ENCODE measurements around the gene ANKRD13B.

The ANKRD13B gene

DNA sequence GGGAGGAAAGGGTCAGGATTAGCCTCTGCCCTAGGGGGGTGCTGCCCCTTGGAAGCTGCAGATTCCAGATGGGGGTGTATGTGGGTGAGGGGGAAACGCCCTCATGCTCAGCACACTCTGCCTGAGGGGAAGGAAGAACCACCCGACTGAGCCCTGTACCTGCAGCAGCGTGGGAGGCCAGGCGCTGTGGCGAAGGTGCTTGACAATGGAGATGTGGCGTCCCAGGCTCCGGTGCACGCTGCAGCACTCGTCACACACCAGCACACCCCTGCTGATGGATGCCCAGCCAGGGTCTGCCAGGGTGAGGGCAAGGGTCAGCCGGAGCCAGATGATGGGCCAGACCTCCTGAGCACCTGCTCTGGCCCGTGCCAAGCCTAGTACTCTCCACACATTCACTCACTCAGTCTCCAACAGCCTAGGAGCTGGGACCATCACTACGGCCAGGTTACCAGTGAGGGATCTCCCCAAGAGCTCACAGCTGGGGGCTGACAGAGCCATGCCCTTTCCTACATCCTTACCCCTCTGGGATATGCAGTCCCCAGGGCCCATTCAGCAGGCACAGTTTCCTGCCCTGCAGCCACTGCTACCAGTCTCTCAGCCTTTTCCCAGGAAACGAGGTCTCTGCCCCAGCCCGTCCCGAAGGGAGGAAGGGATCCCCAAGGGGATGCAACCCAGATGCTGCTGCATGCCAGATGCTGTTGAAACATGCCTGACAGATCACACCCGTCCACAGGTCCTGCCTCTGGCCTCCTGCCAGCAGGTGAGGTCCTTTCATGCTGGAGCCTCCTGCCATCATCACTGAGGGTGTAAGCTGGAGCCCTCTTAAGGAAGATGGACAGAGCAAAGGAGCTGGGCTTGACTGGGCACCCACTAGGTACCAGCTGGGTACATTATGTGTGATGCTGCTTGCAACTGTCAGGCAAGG is 9.3 kb upstream of the ANKRD13B start:
- peak; percentile 69 for DNase-seq

DNA sequence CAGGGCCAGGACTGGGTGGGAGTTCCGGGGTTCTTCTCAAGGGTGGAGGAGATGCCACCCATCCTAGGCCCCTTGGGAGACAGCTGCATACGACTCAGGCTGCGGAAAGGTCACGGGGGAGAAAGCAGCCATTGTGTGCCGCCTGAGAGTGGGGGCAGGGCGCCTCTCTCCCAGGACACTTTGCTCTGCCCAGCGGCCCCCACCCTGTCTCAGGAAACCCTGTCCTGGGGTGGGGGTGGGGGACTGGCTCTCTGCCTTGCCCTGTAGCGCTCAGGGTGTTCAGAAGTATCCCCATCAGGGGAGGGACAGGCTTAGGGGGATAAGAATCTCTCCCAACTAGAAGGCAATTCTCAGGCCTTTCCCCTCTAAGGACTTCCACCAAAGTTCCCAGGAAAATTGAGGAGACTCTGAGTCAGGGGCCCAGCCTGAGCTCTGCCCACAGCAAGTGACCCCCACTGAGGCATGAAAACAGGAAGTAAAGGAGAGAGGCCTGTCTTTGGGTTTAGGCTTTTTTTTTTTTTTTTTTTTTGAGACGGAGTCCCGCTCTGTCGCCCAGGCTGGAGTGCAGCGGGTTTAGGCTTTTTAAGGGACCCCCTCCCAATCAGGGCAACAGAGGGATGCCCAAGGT is 8.4 kb upstream of the ANKRD13B start:
- DNase-seq: no peak

DNA sequence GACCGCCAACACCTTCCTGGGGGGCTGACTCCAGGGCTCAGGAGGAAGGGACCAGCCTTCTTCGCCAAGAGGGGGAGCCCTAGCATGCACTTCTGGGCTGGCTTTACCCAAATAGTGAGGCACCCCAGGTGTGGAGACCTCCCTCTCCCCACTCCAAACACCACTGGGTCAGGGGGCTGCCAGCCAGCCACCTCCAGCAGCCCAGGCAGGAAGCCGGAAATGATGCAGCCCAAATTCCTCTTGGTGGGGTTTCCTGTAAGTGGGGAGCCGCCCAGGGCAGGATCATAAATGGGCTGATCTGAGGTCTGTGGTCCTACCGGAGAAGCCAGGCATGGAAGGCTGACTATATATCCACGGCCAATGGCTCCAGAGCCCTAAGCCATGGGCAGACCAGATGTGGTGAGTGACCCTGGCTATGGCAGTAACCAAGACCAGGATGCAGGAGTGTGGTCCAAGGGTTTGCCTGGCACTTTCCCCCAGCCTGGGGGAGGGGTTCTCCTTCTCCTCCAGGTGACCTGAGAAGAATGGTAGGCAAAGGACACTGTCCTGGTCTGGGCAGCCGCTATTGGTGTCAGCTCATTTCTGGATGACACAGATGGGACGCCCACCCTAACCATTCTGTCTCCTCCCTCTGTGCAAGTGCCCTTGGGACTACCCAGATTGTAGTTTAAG is 7.7 kb upstream of the ANKRD13B start:
- no peak for DNase-seq

DNA sequence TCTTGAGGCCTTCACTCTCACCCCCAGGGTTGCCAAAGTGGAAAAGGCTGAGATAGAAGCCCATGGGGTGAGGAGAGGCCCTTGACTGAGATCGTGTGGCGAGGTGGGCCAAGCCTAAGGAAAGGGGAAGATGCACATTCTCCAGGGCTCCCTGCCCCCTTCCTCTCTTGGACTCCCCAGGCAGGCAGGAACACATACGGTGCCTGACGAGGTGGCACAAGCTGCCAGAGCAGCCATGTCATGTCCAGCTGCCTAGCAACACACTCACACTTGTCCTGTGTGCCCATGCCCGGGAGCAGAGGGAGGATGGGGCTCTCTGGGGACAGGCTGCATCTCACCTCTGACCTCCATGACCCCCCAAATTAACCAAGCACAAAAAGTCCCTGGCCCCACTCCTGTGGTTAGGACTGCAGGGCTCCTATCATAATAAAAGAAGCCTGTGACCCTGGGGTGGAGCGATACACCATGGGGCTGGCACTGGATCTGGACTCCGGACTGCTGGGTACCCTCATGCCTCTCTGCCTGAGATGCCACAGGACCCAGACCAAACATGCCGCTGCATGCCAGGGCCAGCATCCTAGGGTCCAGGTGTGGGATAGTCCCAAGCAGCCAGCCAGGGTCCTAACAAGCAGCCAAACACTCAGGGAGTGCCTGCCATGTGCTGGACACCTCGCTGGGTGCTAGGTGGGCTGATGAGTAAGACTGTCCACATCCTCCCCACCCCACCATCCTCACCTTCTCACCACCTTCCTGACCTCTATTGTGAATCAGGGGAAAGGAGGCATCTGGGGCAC is 6.1 kb upstream of the ANKRD13B start:
- no peak for DNase-seq

DNA sequence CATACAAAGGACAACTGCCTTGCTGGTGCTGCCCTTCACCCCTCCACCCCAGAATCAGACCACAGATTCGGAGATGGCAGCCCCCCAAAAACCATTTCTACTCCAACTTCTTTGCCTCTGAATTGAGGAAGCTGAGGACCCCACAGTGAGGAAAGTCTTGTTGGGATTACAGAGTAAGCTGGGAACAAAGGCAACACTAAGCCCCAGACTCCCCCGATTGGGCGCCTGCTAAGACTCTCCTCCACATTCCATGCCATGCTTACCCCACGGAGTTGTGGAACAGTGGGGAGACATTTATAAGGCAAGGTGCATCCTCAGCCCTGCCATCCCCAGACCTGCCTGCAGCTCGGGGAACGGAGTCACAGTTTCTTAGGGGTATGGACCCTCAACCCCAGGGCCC is 5.3 kb upstream of the ANKRD13B start:
- no peak for DNase-seq

DNA sequence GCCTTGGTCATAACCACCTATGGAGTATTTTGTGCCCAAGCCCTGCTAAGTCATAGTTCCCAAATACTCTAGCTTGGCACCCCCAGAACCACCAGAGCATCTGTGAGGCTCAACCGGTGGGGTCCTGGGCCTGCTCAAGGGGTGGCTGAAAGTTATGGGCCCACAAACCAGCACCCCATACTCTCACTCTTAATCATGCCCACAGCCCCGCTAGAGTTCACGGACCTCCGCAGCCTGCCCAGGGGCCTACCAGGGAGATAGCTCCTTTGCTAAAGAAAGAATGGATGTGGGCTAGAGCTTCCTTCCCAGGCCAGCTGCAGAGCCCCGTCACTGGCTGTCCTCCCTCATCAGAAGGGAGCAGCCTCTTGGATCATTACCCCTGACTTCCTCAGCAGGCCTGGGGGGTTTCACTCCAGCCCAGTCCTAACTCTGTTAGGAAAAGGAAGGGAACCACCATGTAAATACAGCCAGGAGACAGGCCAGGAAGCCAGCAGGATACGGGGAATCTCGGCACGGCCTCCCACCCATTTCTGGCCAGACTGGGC is 4.8 kb upstream of the ANKRD13B start:
- DNase-seq: no peak

DNA sequence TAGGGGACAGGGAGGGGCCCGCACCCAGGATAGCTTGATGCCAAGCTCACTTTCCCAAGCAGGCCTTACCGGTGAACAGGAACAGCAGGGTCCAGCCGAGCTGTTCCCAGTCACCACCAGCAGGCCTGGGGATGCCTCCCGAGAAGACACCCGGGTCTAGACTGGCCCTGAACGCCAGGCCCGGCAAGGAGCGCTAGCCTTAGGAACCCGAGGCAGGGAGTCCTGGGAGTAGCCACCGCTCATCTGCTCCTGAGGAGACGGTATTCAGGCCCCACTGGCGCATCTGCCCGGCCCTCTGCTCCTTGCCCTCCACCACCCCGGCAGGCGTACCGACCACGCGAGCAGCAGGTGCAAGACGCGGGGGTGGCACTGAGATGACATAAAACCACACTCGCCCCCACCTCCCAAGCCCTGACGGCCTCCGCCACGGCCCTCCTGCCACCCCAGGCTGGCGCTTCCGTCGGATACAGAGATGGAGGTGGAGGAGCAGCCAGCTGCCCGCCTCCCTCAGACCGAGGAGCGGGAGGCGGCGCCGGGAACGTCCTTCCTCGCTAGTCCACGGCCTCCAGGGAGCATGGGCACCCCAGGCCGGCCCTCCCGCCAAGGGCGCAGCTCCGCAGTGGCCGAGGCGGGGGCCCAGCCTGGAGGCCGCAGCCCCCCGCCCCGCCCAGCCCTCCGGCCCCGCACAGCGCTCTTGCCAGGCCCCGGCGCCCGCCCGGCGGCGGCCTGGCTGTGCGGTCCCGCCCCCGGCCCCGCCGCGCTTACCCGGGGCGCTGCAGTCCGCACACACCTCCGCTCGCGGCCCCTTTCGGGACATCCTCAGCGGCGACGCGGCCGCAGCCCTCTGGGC is 4.1 kb upstream of the ANKRD13B start:
- DNase-seq: no peak

DNA sequence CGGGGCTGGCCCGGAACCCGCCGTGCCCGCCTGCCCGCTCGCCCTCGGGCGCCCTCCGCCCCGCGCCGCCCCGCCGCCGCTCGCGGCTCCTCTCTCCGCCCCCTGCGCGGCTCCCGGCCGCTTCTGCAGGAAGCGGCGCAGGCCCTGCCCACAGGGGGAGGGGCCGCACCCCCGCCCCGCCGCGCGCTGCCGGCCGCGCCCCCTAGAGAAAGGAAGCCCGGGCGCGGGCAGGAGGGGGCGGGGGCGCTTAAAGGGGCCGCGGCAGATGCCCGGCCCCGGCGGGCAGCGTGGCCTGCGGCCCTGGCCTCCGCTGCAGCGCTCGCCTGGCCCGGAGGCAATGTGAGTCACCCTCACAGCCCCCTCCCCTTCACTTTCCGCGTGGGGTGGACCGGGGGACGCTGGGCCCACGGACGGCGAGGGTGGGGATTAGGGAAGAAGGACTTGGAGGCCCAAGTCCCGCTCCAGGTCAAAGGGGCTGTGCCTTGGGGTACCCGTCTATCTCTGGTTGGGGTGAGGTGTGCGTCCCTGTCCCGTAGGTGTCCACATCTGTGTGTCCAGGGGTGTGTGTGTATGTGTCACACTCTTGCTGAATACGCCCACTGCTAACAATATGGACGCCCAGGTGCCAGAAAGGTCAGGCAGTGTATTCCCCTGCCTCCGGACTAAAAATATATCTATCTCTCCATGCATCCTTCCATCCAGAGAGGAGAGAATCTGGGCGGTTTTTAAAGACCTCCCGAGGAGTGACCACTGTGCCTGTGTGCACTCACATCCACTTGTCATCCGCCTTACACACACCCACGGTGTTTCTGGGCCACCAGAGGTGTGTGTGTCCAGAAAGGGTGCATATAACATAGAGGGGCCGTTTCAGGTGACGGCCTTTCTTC is 3.2 kb upstream of the ANKRD13B start, which contains the start of gene GIT1:
Gene GIT1, minus strand, starts transcription at position 125 of the 887 bp plus-strand sequence. CDS start 270 bp downstream, outside the sequence.
- DNase-seq: peak; percentile 64

DNA sequence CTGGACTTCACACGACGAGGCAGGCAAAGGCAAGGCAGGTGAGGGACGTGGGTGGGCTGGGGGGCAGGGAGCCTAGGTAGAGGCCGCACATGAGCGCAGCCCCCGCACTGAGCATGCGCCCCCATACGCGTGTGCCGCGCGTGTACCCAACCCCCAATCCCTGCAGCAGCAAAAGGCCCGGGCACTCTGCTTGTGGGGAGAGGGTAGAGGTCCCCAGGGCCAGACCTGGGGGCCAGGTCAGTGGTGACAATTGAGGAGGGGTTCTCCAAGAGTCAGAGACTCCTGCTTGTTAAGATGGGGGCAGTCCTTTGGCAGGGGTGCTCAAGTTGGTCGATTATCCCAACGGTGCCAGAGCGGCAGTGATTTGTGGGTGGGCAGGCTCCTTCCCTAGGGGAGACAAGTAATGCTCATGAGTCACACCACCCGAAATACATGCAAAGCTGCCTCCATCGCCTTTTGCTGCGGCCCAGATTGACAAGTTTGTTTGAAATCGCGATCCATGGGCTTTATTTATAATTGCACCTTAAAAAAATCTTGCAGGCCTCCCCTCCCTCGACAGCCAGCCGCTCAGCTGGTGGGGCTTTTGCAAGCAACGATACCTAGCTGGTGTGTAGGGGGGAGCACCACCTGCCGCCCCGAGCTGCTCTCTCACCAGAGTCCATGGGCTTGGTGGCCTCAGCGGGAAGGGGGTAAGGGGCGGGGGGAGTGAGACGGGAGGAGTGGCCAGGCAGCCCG is 2.4 kb upstream of the ANKRD13B start:
- peak; percentile 51 for DNase-seq

DNA sequence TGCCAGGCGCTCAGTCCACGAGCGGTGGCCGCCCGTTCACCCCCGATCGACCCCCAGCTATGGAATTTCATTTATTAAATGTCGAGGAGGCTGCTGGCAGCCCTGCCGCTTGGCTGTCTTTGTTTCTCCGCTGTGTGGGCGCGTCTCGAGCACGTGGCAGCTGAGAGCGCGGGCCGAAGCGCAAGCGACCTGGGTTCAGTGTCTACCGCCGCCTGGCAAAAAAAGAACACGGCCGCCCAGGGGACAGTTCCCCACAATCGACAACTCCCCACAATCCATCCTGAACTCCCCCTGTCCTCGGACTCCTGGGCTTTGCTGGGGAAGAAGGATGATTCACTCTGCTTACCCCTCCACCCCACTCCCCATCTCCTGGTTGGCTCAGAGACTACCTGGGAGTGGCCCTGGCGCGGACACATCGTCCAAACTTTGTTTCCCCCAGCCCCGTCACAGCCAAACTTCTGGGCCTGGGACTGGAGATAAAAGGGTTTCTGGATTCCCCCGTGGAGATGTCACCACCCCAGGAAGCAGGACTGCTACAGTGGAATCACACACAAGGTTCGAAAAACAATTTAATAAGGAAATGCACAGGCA is 1.7 kb upstream of the ANKRD13B start:
- no peak for DNase-seq

DNA sequence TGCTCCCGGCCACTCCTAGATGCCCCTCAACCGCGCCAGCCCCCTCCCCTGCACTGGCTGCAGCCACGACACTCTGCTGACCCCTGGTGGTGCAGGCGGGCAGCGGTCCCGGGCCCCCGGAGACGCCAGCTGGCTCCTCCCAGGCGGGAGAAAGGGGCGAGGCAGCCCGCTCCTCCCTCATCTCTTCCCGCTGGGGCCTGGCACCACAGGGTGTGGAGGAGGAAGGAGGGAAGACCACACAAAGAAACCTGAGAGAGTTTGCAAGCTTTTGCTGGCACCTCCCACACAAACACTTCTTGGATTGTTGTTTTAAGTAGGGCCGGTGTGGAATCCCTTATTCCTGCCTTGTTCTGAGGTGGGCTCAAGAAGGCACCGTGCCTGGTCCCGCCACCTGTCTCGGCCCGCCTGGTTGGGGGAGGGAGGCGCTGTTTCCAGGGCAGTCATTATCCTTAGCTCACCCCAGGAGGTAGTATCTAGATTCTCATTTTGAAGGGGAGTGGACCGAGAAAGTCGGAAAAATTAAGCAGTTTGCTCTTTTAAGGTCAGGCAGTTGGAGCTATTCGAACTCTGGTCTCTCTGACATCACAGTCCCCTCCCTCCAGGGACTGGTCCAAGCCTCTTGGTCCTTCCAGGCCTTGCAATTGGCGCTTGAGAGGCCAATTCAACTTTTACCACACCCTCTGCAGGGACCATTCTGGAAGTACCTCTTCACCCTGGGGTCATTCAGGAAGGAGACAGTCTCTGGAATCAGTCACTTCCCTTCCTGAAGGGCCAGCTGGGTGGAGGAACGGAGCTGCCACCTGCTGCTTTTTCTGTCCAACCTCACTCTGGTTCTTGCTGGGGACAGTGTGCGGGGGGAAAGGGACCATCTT is 959 bp upstream of the ANKRD13B start:
- peak; percentile 91 for DNase-seq

DNA sequence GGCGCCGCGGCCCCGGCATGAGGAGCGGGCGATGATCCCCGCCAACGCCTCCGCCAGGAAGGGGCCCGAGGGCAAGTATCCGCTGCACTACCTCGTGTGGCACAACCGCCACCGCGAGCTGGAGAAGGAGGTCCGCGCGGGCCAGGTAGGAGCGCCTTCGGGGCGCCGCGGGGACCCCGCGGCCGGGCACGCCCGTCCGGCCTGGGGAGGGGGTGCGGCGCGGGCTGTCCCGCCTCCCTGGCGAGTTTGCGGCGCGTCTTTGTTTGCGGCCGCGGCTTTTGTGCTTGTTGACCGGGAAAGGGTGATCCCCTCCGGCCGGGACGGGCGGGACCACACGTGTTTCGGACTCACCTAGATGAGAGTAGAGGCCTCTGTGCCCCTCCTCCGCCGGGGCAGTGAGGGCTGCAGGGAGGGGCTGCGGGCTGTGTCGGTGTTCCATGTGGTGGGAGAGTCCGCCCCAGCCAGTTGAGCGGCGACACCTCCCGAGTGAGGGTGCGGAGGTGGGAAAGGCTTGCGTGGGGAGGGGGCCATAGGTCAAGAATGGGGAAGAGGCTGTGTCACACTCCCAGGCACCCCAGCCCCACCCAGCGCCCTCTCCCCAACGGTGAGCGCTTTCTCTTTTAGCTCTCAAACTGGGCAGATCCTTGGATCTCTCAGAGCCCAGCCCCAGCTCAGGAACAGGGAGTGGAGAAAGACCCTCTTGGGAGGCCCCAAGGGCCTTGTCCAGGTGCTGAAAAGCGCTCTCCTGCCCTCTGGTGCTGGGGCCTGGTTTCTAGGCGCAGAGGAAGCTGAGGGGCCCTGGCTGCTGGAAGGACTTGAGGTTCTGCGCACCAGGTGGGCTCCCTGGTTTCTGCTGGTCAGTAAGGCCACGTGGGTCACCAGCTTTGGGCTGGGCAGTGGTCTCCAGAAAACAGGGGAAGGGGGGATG is 923 bp downstream of the ANKRD13B start:
- peak; percentile 51 for DNase-seq

DNA sequence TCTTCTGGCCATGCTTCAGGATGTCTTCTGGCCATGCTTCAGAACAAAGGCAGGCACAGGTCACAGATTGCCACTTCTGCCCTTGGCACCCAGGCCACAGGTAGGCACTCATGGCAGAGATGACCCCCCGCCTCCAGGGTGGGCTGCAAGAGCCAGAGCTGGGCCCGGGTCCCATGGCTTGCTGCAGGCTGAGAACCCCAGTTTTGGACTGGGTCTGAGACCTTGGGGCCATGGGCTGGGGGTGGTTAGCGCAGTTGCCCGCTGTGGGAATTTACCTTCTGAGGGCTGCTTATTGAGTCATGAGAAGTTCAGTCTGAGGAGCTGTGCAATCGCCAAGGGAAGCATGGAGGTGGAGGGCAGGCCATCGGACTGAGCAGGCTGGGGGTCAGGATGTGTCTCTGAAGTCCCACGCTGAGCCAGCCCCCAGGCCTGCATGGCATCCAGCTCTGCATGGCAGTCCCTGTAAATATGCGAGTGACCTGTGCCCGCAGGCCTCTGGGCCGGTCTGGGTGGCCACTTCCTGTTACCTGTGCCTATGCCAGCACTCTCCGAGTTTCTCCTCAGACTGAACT is 1.7 kb downstream of the ANKRD13B start:
- no peak for DNase-seq

DNA sequence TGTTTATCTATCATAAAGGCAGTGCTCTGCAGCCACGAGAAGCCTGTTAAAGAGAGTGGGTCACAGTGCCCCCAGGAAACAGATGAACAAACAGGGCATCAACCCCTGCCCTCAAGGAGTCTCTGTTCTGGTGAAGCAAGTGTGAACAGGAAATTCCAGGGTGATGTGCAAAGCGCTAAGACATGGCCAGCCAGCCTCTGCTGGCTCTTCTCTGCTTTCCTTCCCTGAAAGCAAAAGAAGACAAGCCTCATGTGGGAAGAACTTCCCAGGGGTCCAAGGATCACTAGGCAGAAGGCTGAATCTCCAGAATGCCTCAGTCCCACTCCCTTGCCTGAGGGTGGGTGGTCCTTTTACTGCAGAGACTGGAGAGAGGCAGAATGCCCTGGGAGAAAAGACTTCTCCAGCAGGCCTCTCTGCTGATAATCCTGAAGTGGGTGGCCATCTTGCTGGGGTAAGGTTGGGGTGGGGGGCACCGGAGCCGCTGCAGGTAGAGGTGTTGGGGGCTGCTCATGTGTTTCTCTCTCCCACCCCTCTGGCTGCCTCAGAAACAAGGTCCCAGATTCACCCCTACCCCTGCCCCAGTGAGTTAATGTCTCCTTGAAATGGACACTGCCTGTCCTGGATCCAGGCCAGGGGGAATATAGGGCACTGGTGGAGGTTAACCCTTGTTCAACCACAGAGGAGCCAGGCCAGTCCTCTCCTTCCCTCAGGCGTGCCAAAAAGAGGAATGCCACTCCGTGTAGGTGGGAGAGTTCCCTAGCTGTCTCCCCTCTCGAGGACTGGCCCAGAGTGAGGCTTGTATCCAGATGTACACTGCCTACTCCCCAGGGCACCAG is 2.4 kb downstream of the ANKRD13B start:
- DNase-seq: no peak

DNA sequence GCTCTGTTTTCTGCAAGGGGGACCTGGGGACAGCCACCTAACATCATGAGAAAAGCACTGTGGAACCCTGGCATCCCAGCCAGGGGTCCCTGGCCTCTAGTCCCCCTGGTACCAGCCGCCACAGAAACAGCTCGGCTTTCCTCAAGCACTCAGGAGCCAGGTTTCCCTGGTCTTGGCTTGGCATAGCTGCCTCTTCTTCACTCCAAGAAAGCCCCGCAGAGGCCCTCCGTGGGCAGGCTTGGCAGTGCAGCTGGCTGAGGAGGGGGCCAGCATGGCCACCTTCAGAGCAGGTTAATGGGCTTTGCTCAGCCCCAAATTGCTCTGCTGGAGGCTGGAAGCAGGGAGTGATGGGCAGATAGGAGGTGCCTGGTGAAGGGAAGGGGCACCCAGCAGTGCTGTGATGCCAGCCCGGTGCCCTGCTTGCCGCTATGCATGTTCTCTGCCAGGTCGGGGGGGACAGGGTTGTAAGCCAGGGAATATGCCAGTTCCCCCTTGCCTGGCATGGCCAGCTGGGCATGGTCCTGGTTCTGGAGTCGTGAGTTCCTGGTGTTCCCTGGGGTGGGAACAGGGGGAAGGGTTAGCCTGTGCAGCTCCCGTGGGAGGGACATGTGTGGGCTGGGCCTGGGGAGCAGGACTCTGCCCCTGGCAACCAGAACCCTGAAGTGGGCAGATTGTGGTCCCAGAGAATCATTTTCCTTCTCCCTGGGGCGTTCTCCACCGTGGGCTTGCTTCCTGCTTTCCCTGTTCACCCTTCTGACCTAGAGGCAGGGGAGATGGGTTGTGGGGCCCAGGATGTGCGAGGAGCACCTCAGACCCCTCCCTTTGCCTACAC is 3.2 kb downstream of the ANKRD13B start:
- DNase-seq: no peak
